ENCODE measurements around the gene GNAZ.

GRCh38 chr22:23071230-23072076 is 1.1 kb downstream of the GNAZ start:
- TF ChIP-seq GABPA (IDR thresholded peaks at IDR 0.05 in 1 of 2, conservative IDR thresholded peaks at IDR 0.05 in 1 of 2) (no peak), JUND (IDR thresholded peaks at IDR 0.05) (no peak), CTCF (IDR thresholded peaks at IDR 0.05; ENCODE audit: low read depth, low read length, missing input control) (no peak), REST (IDR thresholded peaks at IDR 0.05) (no peak), FOXA1 (IDR thresholded peaks at IDR 0.05) (no peak), RXRA (IDR thresholded peaks at IDR 0.05) (no peak), HNF4A (conservative IDR thresholded peaks at IDR 0.05) (no peak), TAF1 (conservative IDR thresholded peaks at IDR 0.05) (no peak), ZBTB33 (IDR thresholded peaks at IDR 0.05) (no peak), MAX (IDR thresholded peaks at IDR 0.05) (no peak), ATF3 (IDR thresholded peaks at IDR 0.05) (no peak), YY1 (IDR thresholded peaks at IDR 0.05) (no peak)
